H1 (cell line): ENCODE data around the gene ACBD5. TPM values are rescaled to one million over a fixed set of nuclear protein-coding genes. Genes with fewer than 3 reads are reported as not detected.
A peak's percentile ranks its signal among the peaks of the same experiment; 100 is the strongest.

Source experiments
- CTCF ChIA-PET: fragments of 300-600 bp; sonication (Branson Sonifier 250); formaldehyde crosslinking; loops from one replicate; lab custom pipeline; 2021; ENCODE audit not compliant: partially characterized antibody; lab: Charles Lee
- POLR2A ChIA-PET: fragments of 300-600 bp; sonication (Branson Sonifier 250); formaldehyde crosslinking; loops from one replicate; lab custom pipeline; 2021; ENCODE audit warnings: inconsistent platforms; ENCODE audit not compliant: partially characterized antibody; lab: Charles Lee
- DNase-seq, 2 experiments: peaks; one replicate each; pipeline versions ENCODE4 v3.0.0 to v3.0.0-alpha.2; 2010 to 2022; ENCODE audit warnings: low spot score in 2 of 2, low read depth in 1 of 2, mixed read lengths in 1 of 2
- FAIRE-seq: peaks from 2 replicates; lab custom pipeline; 2011; peaks lifted over from hg19 to GRCh38; lab: Jason Lieb, UNC
- H2AFZ ChIP-seq: 2 replicates; pipeline ENCODE4 v1.8.1; 2012; ENCODE audit warnings: low read length, inconsistent platforms
- H2AK5ac ChIP-seq: 2 replicates; pipeline ENCODE4 v1.6.1; 2013; ENCODE audit warnings: low read depth, low read length
- H2BK120ac ChIP-seq: replicated peaks from 2 replicates; pipeline ENCODE3; 2013; ENCODE audit warnings: low read depth, low read length, inconsistent platforms
- H2BK12ac ChIP-seq: 2 replicates; pipeline ENCODE4 v1.6.1; 2013; ENCODE audit warnings: low read depth, low read length
- H2BK15ac ChIP-seq: 2 replicates; pipeline ENCODE4 v1.6.1; 2013; ENCODE audit warnings: low read length
- H2BK20ac ChIP-seq: 2 replicates; pipeline ENCODE4 v1.6.1; 2013; ENCODE audit warnings: low read length
- H2BK5ac ChIP-seq: 2 replicates; pipeline ENCODE4 v1.6.1; 2013; ENCODE audit warnings: low read depth, low read length
- H3K14ac ChIP-seq: 2 replicates; pipeline ENCODE4 v1.6.1; 2013; ENCODE audit warnings: inconsistent platforms; ENCODE audit not compliant: insufficient read length
- H3K18ac ChIP-seq: 2 replicates; pipeline ENCODE4 v1.6.1; 2013; ENCODE audit warnings: low read length; ENCODE audit errors: extremely low read depth
- H3K23ac ChIP-seq: 2 replicates; pipeline ENCODE4 v1.6.1; 2013; ENCODE audit warnings: inconsistent platforms; ENCODE audit not compliant: insufficient read length
- H3K23me2 ChIP-seq: 2 replicates; pipeline ENCODE4 v1.6.1; 2013; ENCODE audit warnings: low read depth, low read length
- H3K27ac ChIP-seq: 2 replicates; pipeline ENCODE4 v1.6.1; 2011; ENCODE audit warnings: low read depth, low read length, inconsistent platforms
- H3K27me3 ChIP-seq, 4 experiments: replicated peaks in 1 of 4; 1 replicate in 1 of 4; 2 replicates in 3 of 4; pipeline versions ENCODE4 v1.6.1 to v1.8.1; 2011 to 2013; ENCODE audit warnings: low read length in 3 of 4, mild to moderate bottlenecking in 3 of 4, inconsistent platforms in 2 of 4, mixed read lengths in 2 of 4, moderate library complexity in 1 of 4; ENCODE audit not compliant: control insufficient read depth in 3 of 4, insufficient read depth in 3 of 4; ENCODE audit errors: extremely low read depth in 1 of 4
- H3K36me3 ChIP-seq, 4 experiments: 2 replicates each; pipeline versions ENCODE4 v1.6.1 to v1.8.1; 2011 to 2013; ENCODE audit warnings: mild to moderate bottlenecking in 4 of 4, low read length in 3 of 4, moderate library complexity in 2 of 4, control low read depth in 1 of 4, inconsistent platforms in 1 of 4; ENCODE audit not compliant: insufficient read depth in 4 of 4, control insufficient read depth in 2 of 4
- H3K4ac ChIP-seq: replicated peaks from 2 replicates; pipeline ENCODE3; 2013; ENCODE audit warnings: low read length, low read depth, mixed read lengths, inconsistent platforms; ENCODE audit not compliant: insufficient read length
- H3K4me1 ChIP-seq, 4 experiments: replicated peaks in 1 of 4; 1 replicate in 1 of 4; 2 replicates in 3 of 4; pipeline versions ENCODE4 v1.6.1 to v1.8.1; 2011 to 2013; ENCODE audit warnings: low read length in 3 of 4, inconsistent platforms in 2 of 4, mixed read lengths in 1 of 4; ENCODE audit not compliant: insufficient read depth in 4 of 4, control insufficient read depth in 3 of 4
- H3K4me2 ChIP-seq, 2 experiments: 2 replicates each; pipeline versions ENCODE4 v1.6.1 to v1.8.1; 2011 to 2013; ENCODE audit warnings: low read depth in 2 of 2, low read length in 2 of 2, control low read depth in 1 of 2, inconsistent platforms in 1 of 2, mild to moderate bottlenecking in 1 of 2; ENCODE audit not compliant: insufficient read depth in 1 of 2
- H3K4me3 ChIP-seq, 4 experiments: fragments of 200-600, 300-600 bp in 1 of 4; sonication (generic), shearing (Covaris generic), sonication (Bioruptor Twin) in 1 of 4; 2 replicates each; pipeline versions ENCODE4 v1.5.1 to v1.8.1; 2011 to 2016; ENCODE audit warnings: low read length in 4 of 4, low read depth in 3 of 4, control low read depth in 2 of 4, inconsistent platforms in 2 of 4, mild to moderate bottlenecking in 2 of 4, mixed read lengths in 1 of 4, moderate library complexity in 1 of 4; ENCODE audit not compliant: insufficient read depth in 2 of 4; ENCODE audit errors: extremely low read depth in 1 of 4
- H3K56ac ChIP-seq: replicated peaks from 2 replicates; pipeline ENCODE3; 2013; ENCODE audit warnings: low read depth, mild to moderate bottlenecking, mixed read lengths, low read length, inconsistent platforms; ENCODE audit not compliant: insufficient read length
- H3K79me1 ChIP-seq: 2 replicates; pipeline ENCODE4 v1.6.1; 2013; ENCODE audit warnings: low read depth, low read length, control low read depth
- H3K79me2 ChIP-seq, 2 experiments: 2 replicates each; pipeline versions ENCODE4 v1.6.1 to v1.8.1; 2012 to 2013; ENCODE audit warnings: low read length in 2 of 2, mild to moderate bottlenecking in 2 of 2, inconsistent platforms in 1 of 2; ENCODE audit not compliant: insufficient read depth in 2 of 2, control insufficient read depth in 1 of 2
- H3K9ac ChIP-seq, 4 experiments: replicated peaks in 1 of 4; 1 replicate in 1 of 4; 2 replicates in 3 of 4; pipeline versions ENCODE4 v1.6.1 to v1.8.1; 2011 to 2013; ENCODE audit warnings: low read depth in 3 of 4, low read length in 3 of 4, control low read depth in 2 of 4, mild to moderate bottlenecking in 2 of 4, moderate library complexity in 2 of 4, inconsistent platforms in 1 of 4; ENCODE audit errors: extremely low read depth in 1 of 4
- H3K9me3 ChIP-seq, 2 experiments: 2 replicates each; pipeline versions ENCODE4 v1.6.1 to v1.8.1; 2012 to 2013; ENCODE audit warnings: mild to moderate bottlenecking in 2 of 2, moderate library complexity in 2 of 2, control low read depth in 1 of 2, inconsistent platforms in 1 of 2, low read depth in 1 of 2, low read length in 1 of 2, mixed read lengths in 1 of 2; ENCODE audit not compliant: insufficient read depth in 2 of 2
- H4K20me1 ChIP-seq, 2 experiments: replicated peaks in 1 of 2; 2 replicates each; pipeline versions ENCODE3 to v1.8.1; 2011 to 2013; ENCODE audit warnings: inconsistent platforms in 2 of 2, low read length in 2 of 2, mild to moderate bottlenecking in 1 of 2; ENCODE audit not compliant: insufficient read depth in 2 of 2, control insufficient read depth in 1 of 2
- H4K5ac ChIP-seq: 2 replicates; pipeline ENCODE4 v1.6.1; 2013; ENCODE audit warnings: low read length, low read depth, mixed read lengths, inconsistent platforms; ENCODE audit not compliant: insufficient read length
- H4K8ac ChIP-seq: 2 replicates; pipeline ENCODE4 v1.8.0; 2013; ENCODE audit warnings: mild to moderate bottlenecking, moderate library complexity, low read length, inconsistent platforms; ENCODE audit not compliant: insufficient read depth; ENCODE audit errors: extremely low read depth
- H4K91ac ChIP-seq: replicated peaks from 2 replicates; pipeline ENCODE3; 2013; ENCODE audit warnings: low read length, mixed read lengths, inconsistent platforms; ENCODE audit not compliant: insufficient read length
- BCL11A ChIP-seq, 2 experiments: IDR thresholded peaks; one replicate each; pipeline ENCODE4 v1.6.1; 2011; ENCODE audit warnings: low read depth in 2 of 2, low read length in 2 of 2, mild to moderate bottlenecking in 2 of 2
- CHD2 ChIP-seq: IDR thresholded peaks from 2 replicates; pipeline ENCODE4 v1.6.1; 2012; ENCODE audit warnings: low read length, improper control_type of control experiment
- CTCF ChIP-seq, 3 experiments: IDR thresholded peaks; 1 replicate in 2 of 3; 2 replicates in 1 of 3; pipeline versions ENCODE4 v1.5.1 to v1.6.1; 2011; ENCODE audit warnings: low read length in 3 of 3, mild to moderate bottlenecking in 3 of 3, inconsistent platforms in 2 of 3, low read depth in 1 of 3, moderate library complexity in 1 of 3; ENCODE audit not compliant: insufficient read depth in 1 of 3; ENCODE audit errors: control extremely low read depth in 1 of 3
- EP300 ChIP-seq, 2 experiments: IDR thresholded peaks; 1 replicate in 1 of 2; 2 replicates in 1 of 2; pipeline ENCODE4 v1.6.1; 2011 to 2012; ENCODE audit warnings: low read depth in 2 of 2, low read length in 2 of 2, mild to moderate bottlenecking in 2 of 2, borderline replicate concordance in 1 of 2, inconsistent platforms in 1 of 2, moderate library complexity in 1 of 2
- NRF1 ChIP-seq: IDR thresholded peaks from 2 replicates; pipeline ENCODE4 v1.6.1; 2011; ENCODE audit warnings: mild to moderate bottlenecking, low read depth, low read length, improper control_type of control experiment
- RAD21 ChIP-seq, 2 experiments: IDR thresholded peaks in 1 of 2; conservative IDR thresholded peaks in 1 of 2; 2 replicates each; pipeline ENCODE4 v1.6.1; 2011; ENCODE audit warnings: low read depth in 2 of 2, low read length in 2 of 2, improper control_type of control experiment in 1 of 2, inconsistent platforms in 1 of 2, mild to moderate bottlenecking in 1 of 2, moderate library complexity in 1 of 2
- WGBS, 2 experiments: shearing (Covaris generic) in 1 of 2; methylation state at CpG; one replicate each; pipeline versions ENCODE4 v1.1.6 to v1.1.7; 2013 to 2015; ENCODE audit warnings: low lambda C conversion rate in 2 of 2, mixed read lengths in 2 of 2, inconsistent platforms in 1 of 2, low coverage in 1 of 2, missing lambda C conversion rate in 1 of 2; ENCODE audit not compliant: insufficient replicate concordance in 2 of 2, insufficient coverage in 1 of 2, insufficient read length in 1 of 2; ENCODE audit errors: extremely low coverage in 1 of 2, missing lambda C conversion rate in 1 of 2; 5-methylcytosine and 5-hydroxymethylcytosine counted together
- polyA plus RNA-seq, 7 experiments: library from polyadenylated mRNA; depleted of rRNA in 3 of 7; stranded (reverse) in 5 of 7; unstranded in 2 of 7; fragments of >200 nt in 5 of 7; fragments of 200-250 nt in 2 of 7; gene quantifications; 1 replicate in 5 of 7; 2 replicates in 1 of 7; 4 replicates in 1 of 7; pipeline versions ENCODE4 v1.2.1 to v1.2.3, GENCODE V29; 2011 to 2013; ENCODE audit warnings: missing spikeins in 2 of 7, mixed read lengths in 2 of 7
- total RNA-seq: library from RNA; stranded (reverse); fragmentation: NEBNext Ultra II Directional; extraction: Animal tissue kit (Norgen Biotek cat#: 25700); gene quantifications from 2 replicates; pipeline ENCODE4 v1.2.1, GENCODE V29; 2021

The ACBD5 gene
- total and polyA plus RNA-seq, 2 of the 8 experiments (the other 6 are each of a cell fraction or from before 2014, with no cell fraction given) = 4.6 to 15.9 TPM

- 68% methylated on average over 3 of the region's 3 CpGs; no CpG with 5 or more reads in 1 of the 2 experiments for WGBS, 2 experiments
- no peak overlapping the region for H2AK5ac ChIP-seq
- no peak overlapping the region for H3K4me3 ChIP-seq
- no peak overlapping the region for H3K9ac ChIP-seq
- H3K18ac ChIP-seq = no peak overlapping the region
- no peak overlapping the region for H2BK12ac ChIP-seq
- DNase-seq = no peak
- H3K79me1 ChIP-seq = no peaks in the 10 kb centered on the region
- no peak overlapping the region for H3K14ac ChIP-seq
- no peak overlapping the region for H3K56ac ChIP-seq
- H4K8ac ChIP-seq = no peak overlapping the region
- H4K20me1 ChIP-seq = no peaks in the 10 kb centered on the region
- H2BK20ac ChIP-seq = no peak overlapping the region
- no peaks in the 10 kb centered on the region for H3K36me3 ChIP-seq
- no peak overlapping the region for H2BK15ac ChIP-seq
- no peaks in the 10 kb centered on the region for H3K23me2 ChIP-seq
- H2AFZ ChIP-seq = peak overlapping the region; percentile 39; the same call in 1 of the 2 replicates
- no peak for TF ChIP-seq EP300 (IDR thresholded peaks at IDR 0.05; ENCODE audit: borderline replicate concordance in 1 of 2, low read depth in 2 of 2, low read length in 2 of 2)
- TF ChIP-seq NRF1 = no peak
- no peak for TF ChIP-seq BCL11A (IDR thresholded peaks at IDR 0.05; ENCODE audit: low read depth in 2 of 2, low read length in 2 of 2)
- no peak for TF ChIP-seq CHD2
- peak; percentile 60 to 63 for TF ChIP-seq RAD21 (IDR thresholded peaks at IDR 0.05 in 1 of 2, conservative IDR thresholded peaks at IDR 0.05 in 1 of 2; ENCODE audit: low read depth in 2 of 2, low read length in 2 of 2)
- TF ChIP-seq CTCF (IDR thresholded peaks at IDR 0.05; ENCODE audit: control extremely low read depth in 1 of 3, insufficient read depth in 1 of 3, low read depth in 1 of 3, low read length in 3 of 3) = peak; percentile 29 to 52 (median 32); a peak in 3 of 4 replicates
- no peak overlapping the region for H3K4me2 ChIP-seq
- H3K23ac ChIP-seq = no peak overlapping the region
- no peak for FAIRE-seq
- H2BK120ac ChIP-seq = no peak overlapping the region
- POLR2A ChIA-PET = interaction anchor here (1.1 kb wide), 1 partner anchor 31 kb away, joined by 4 read pairs; no protein-coding TSS in a partner anchor
- no peaks in the 10 kb centered on the region for H3K79me2 ChIP-seq
- no peak overlapping the region for H3K4ac ChIP-seq
- no peak overlapping the region for H4K5ac ChIP-seq
- H3K9me3 ChIP-seq = no peaks in the 10 kb centered on the region
- H3K27ac ChIP-seq = no peak overlapping the region
- CTCF ChIA-PET = interaction anchor here (1.0 to 1.3 kb wide), 6 partner anchors 18 to 182 kb away, joined by 3 to 4 read pairs (median 3); no protein-coding TSS in a partner anchor
- H4K91ac ChIP-seq = no peak overlapping the region
- H3K4me1 ChIP-seq = no peaks in the 10 kb centered on the region
- H2BK5ac ChIP-seq = no peak overlapping the region
- H3K27me3 ChIP-seq = no peaks in the 10 kb centered on the region
Observed at GRCh38 chr10:27285093-27285492, 44.5 kb upstream of the ACBD5 start.
